ENCODE results near the gene ANK2. TPM values are rescaled to one million over a fixed set of nuclear protein-coding genes. Genes with fewer than 3 reads are reported as not detected.

Gene ANK2
- total and polyA plus RNA-seq, 2 experiments from 2014 or later = 49.4 to 190 TPM

DNA sequence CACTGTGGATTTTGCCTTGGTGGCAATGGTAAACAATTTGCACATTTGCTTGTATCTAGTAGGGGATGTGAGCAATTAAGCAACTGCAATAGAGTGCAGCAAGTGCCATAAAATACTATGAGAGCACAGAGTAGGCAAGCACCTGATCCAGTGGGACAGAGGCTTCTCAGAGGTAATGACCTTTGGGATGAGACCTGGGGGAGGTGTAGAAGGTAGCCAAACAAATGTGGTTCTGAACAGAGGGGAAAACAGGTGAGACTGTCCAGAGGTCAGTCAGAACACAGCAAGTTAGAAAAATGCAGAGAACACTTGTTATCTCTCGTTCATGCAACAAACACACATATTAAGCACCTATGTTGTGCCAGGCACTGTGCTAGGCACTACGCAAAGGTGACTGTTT is 21.4 kb upstream of the ANK2 start:
- Histone ChIP-seq H3K9me3 (ENCODE audit: low read depth) (no peaks in the 10 kb centered on the region), H3K27ac (no peak overlapping the region), H3K4me1 (ENCODE audit: low read depth) (no peaks in the 10 kb centered on the region), H3K4me3 (no peak overlapping the region), H3K27me3 (no peaks in the 10 kb centered on the region), H3K36me3 (no peaks in the 10 kb centered on the region)
- no peak for DNase-seq (ENCODE audit: low read depth in 1 of 2, low spot score in 1 of 2)
- no peak for TF ChIP-seq CTCF (IDR thresholded peaks at IDR 0.05; ENCODE audit: low read depth, low read length)

DNA sequence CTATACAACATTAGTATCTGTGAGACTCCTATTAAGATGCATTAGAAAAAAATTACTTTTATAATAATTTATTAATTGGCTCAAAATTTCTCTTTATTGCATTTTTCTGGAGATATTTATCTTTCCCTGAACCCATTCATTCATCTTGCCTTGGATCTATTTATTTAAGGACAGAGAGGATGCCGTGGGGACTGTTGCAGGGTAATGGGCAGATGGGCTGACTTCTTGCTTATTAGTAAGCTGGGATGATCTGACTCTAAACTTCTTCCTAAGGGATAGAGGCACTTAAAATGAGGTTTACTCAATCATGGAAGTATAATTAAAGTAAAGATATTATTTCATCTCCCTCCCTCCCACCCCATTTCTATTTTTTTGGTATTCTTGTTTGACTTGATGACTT is 18.2 kb upstream of the ANK2 start:
- H3K36me3 ChIP-seq = no peaks in the 10 kb centered on the region
- no peak for DNase-seq (ENCODE audit: low read depth in 1 of 2, low spot score in 1 of 2)
- no peak overlapping the region for H3K4me3 ChIP-seq
- no peak for TF ChIP-seq CTCF (IDR thresholded peaks at IDR 0.05; ENCODE audit: low read depth, low read length)
- H3K27ac ChIP-seq = no peak overlapping the region
- no peaks in the 10 kb centered on the region for H3K9me3 ChIP-seq (ENCODE audit: low read depth)
- H3K27me3 ChIP-seq = no peaks in the 10 kb centered on the region
- H3K4me1 ChIP-seq (ENCODE audit: low read depth) = no peaks in the 10 kb centered on the region

DNA sequence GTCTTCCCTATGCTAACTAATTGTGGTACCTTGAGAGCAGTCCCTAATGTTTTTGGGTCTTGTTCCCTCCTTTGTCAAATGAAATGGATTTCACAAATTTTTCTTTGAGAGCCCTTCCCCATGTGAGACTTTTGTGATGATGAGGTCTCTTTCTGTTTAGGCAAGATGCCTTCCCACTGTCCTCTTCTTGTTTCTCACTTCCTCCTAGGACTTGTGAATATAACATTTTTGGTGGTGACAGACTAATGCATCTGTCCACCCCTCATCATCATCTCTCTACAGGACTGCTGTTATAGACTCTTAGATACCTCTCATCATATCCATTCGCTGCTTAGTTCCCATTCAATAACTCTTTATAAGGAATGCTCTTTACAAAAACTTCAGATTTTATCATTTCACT is 8.7 kb upstream of the ANK2 start:
- Histone ChIP-seq H3K27me3 (no peaks in the 10 kb centered on the region), H3K4me3 (no peak overlapping the region), H3K36me3 (no peaks in the 10 kb centered on the region), H3K9me3 (ENCODE audit: low read depth) (no peaks in the 10 kb centered on the region), H3K27ac (no peak overlapping the region), H3K4me1 (ENCODE audit: low read depth) (no peaks in the 10 kb centered on the region)
- DNase-seq (ENCODE audit: low read depth in 1 of 2, low spot score in 1 of 2) = no peak
- no peak for TF ChIP-seq CTCF (IDR thresholded peaks at IDR 0.05; ENCODE audit: low read depth, low read length)

- Histone ChIP-seq H3K27me3 (no peaks in the 10 kb centered on the region), H3K9me3 (ENCODE audit: low read depth) (no peaks in the 10 kb centered on the region), H3K36me3 (no peaks in the 10 kb centered on the region), H3K27ac (no peak overlapping the region), H3K4me3 (no peak overlapping the region), H3K4me1 (ENCODE audit: low read depth) (no peaks in the 10 kb centered on the region)
- TF ChIP-seq CTCF (IDR thresholded peaks at IDR 0.05; ENCODE audit: low read depth, low read length) = no peak
- no peak for DNase-seq (ENCODE audit: low read depth in 1 of 2, low spot score in 1 of 2)
Observed at GRCh38 chr4:113042502-113042901, 7.0 kb upstream of the ANK2 start.

- TF ChIP-seq CTCF (IDR thresholded peaks at IDR 0.05; ENCODE audit: low read depth, low read length) = no peak
- no peak for DNase-seq (ENCODE audit: low read depth in 1 of 2, low spot score in 1 of 2)
- no peaks in the 10 kb centered on the region for H3K4me1 ChIP-seq (ENCODE audit: low read depth)
- no peaks in the 10 kb centered on the region for H3K27me3 ChIP-seq
- H3K27ac ChIP-seq = no peak overlapping the region
- no peaks in the 10 kb centered on the region for H3K36me3 ChIP-seq
- H3K4me3 ChIP-seq = no peak overlapping the region
- H3K9me3 ChIP-seq (ENCODE audit: low read depth) = no peaks in the 10 kb centered on the region
Observed at GRCh38 chr4:113043591-113043990, 5.9 kb upstream of the ANK2 start.

- DNase-seq (ENCODE audit: low read depth in 1 of 2, low spot score in 1 of 2) = no peak
- Histone ChIP-seq H3K4me1 (ENCODE audit: low read depth) (peaks cover 10% of the 10 kb centered on the region), H3K9me3 (ENCODE audit: low read depth) (no peaks in the 10 kb centered on the region)
Observed at GRCh38 chr4:113050371-113050755, 910 bp downstream of the ANK2 start.

More at GRCh38 chr4:113050371-113050755, 910 bp downstream of the ANK2 start:
- no peak for TF ChIP-seq CTCF (IDR thresholded peaks at IDR 0.05; ENCODE audit: low read depth, low read length)
- Histone ChIP-seq H3K27me3 (no peaks in the 10 kb centered on the region), H3K36me3 (no peaks in the 10 kb centered on the region), H3K4me3 (no peak overlapping the region), H3K27ac (no peak overlapping the region)
